T-helper 2 cell treated with Interferon-gamma antibody and Interleukin-4, amounts not matched to agents 5 μg/mL and 100 μg/mL, for 36 hours (primary cell): ENCODE measurements around the gene CYSLTR2.
"Not testable (repeated sequence)": the region's sequence is repeated elsewhere in the genome, so short reads cannot be mapped to it uniquely, and the experiment has no call there.

Source experiments
- DNase-seq: peaks from one replicate; pipeline ENCODE4 v3.0.0; 2021; ENCODE audit warnings: low spot score
- H3K27ac Mint-ChIP-seq: one replicate; pipeline ENCODE4 v1.8.0; 2021; ENCODE audit warnings: mild to moderate bottlenecking, mixed read lengths
- H3K27me3 Mint-ChIP-seq: one replicate; pipeline ENCODE4 v1.8.0; 2021; ENCODE audit warnings: low read depth, mixed read lengths
- H3K36me3 Mint-ChIP-seq: one replicate; pipeline ENCODE4 v1.8.0; 2021; ENCODE audit warnings: low read depth, mixed read lengths
- H3K4me1 Mint-ChIP-seq: one replicate; pipeline ENCODE4 v1.8.0; 2021; ENCODE audit warnings: low read depth, mixed read lengths
- H3K4me3 Mint-ChIP-seq: one replicate; pipeline ENCODE4 v1.8.0; 2022; ENCODE audit warnings: mild to moderate bottlenecking, moderate library complexity, mixed read lengths
- H3K9me3 Mint-ChIP-seq: one replicate; pipeline ENCODE4 v1.8.0; 2021; ENCODE audit warnings: mixed read lengths

Gene CYSLTR2

DNA sequence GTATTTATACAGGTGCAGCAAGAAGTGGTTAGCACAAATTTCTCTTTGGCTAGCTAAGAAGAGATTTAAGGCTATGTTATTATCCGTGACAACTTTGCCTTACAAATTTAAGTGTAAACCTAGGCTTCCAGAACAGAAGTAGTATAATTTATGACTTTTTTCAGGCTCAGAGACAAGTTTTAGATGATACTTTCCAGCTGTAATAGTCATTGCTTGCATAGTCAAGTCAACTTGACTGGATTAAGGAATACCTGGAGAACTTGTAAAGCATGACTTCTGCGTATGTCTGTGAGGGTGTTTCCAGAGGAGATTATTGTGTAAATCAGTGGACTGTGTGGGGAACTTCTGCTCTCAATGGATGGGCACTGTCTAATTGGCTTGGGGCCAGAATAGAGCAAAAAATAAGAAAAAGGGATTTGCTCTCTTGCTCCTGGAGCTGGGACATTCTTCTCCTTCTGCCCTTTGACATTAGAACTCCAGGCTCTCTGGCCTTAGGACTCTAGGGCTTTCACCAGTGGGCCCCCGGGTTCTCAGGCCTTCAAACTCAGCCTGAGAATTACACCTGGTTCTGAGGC is 33.0 kb downstream of the CYSLTR2 start:
- Mint-ChIP-seq H3K4me1 (no peaks in the 10 kb centered on the region), H3K9me3 (peaks cover 17% of the 10 kb centered on the region), H3K27ac (no peak overlapping the region), H3K36me3 (peaks cover 4% of the 10 kb centered on the region), H3K27me3 (no peaks in the 10 kb centered on the region), H3K4me3 (no peak overlapping the region)
- no peak for DNase-seq

DNA sequence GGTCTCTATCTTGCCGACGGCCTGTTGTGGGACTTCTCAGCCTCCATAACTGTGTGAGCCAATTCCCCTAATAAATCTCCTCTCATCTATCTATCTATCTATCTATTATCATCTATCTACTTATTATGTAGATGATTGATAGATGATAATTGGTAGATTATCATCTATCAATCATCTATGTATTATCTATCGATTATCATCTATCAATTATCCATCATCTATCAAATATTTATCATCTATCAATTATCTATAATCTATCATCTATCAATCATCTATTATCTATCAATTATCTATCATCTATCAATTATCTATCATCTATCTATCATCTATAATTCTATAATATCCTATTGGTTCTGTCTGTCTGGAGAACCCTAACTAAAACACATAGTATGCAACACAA is 33.5 kb downstream of the CYSLTR2 start:
- H3K4me1 Mint-ChIP-seq: no peaks in the 10 kb centered on the region
- no peak for DNase-seq
- H3K36me3 Mint-ChIP-seq: peaks cover 4% of the 10 kb centered on the region
- H3K4me3 Mint-ChIP-seq: no peak overlapping the region
- H3K9me3 Mint-ChIP-seq: peaks cover 17% of the 10 kb centered on the region
- no peak overlapping the region for H3K27ac Mint-ChIP-seq
- no peaks in the 10 kb centered on the region for H3K27me3 Mint-ChIP-seq

GRCh38 chr13:48693998-48694397 is 40.3 kb downstream of the CYSLTR2 start:
- no peaks in the 10 kb centered on the region for H3K4me1 Mint-ChIP-seq
- H3K36me3 Mint-ChIP-seq: peaks cover 5% of the 10 kb centered on the region
- H3K4me3 Mint-ChIP-seq: no peak overlapping the region
- H3K27ac Mint-ChIP-seq: no peak overlapping the region
- H3K9me3 Mint-ChIP-seq: peaks cover 12% of the 10 kb centered on the region
- H3K27me3 Mint-ChIP-seq: no peaks in the 10 kb centered on the region
- DNase-seq: no peak

- DNase-seq: no peak
- Mint-ChIP-seq H3K4me3 (no peak overlapping the region), H3K36me3 (peaks cover 4% of the 10 kb centered on the region), H3K4me1 (no peaks in the 10 kb centered on the region), H3K27me3 (no peaks in the 10 kb centered on the region), H3K9me3 (peaks cover 5% of the 10 kb centered on the region), H3K27ac (no peak overlapping the region)
These were observed 42.0 kb downstream of the CYSLTR2 start for GRCh38 chr13:48695776-48696175.

DNA sequence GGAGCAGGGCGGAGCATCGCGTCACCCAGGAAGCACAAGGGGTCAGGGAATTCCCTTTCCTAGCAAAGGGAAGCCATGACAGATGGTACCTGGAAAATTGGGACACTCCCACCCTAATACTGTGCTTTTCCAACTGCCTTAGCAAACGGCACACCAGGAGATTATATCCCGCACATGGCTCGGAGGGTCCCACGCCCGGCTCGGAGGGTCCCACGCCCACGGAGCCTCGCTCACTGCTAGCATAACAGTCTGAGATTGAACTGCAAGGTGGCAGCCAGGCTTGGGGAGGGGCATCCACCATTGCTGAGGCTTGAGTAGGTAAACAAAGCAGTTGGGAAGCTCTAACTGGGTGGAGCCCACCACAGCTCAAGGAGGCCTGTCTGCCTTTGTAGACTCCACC is 42.9 kb downstream of the CYSLTR2 start:
- H3K27me3 Mint-ChIP-seq, DNase-seq, H3K27ac Mint-ChIP-seq, H3K36me3 Mint-ChIP-seq, H3K4me3 Mint-ChIP-seq, H3K4me1 Mint-ChIP-seq, H3K9me3 Mint-ChIP-seq: not testable (repeated sequence)

GRCh38 chr13:48707405-48707804 is 53.7 kb downstream of the CYSLTR2 start:
- no peak overlapping the region for H3K4me3 Mint-ChIP-seq
- no peak for DNase-seq
- H3K9me3 Mint-ChIP-seq: peaks cover 25% of the 10 kb centered on the region
- H3K36me3 Mint-ChIP-seq: peaks cover 1% of the 10 kb centered on the region
- H3K4me1 Mint-ChIP-seq: no peaks in the 10 kb centered on the region
- no peaks in the 10 kb centered on the region for H3K27me3 Mint-ChIP-seq
- H3K27ac Mint-ChIP-seq: no peak overlapping the region

DNA sequence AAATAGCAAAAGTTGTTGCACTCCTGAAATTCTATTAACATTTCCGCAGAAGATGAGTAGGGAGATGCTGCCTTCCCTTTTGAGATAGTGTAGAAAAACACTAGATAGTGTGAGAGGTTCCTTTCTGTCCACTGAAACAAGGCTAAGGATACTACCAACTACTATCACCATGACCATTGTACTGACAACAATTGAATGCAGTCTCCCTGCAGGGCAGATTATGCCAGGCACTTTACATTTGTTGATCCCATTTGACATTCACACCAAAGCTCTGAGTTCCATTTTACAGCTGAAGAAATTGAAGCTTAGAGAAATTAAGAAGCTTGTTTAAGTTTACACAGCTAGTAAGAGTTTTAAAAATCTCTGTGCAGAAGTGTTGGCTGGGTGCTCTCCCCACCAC is 55.0 kb downstream of the CYSLTR2 start:
- Mint-ChIP-seq H3K4me3 (no peak overlapping the region), H3K36me3 (peaks cover 1% of the 10 kb centered on the region), H3K27ac (no peak overlapping the region), H3K9me3 (peaks cover 27% of the 10 kb centered on the region), H3K4me1 (no peaks in the 10 kb centered on the region), H3K27me3 (no peaks in the 10 kb centered on the region)
- DNase-seq: no peak

DNA sequence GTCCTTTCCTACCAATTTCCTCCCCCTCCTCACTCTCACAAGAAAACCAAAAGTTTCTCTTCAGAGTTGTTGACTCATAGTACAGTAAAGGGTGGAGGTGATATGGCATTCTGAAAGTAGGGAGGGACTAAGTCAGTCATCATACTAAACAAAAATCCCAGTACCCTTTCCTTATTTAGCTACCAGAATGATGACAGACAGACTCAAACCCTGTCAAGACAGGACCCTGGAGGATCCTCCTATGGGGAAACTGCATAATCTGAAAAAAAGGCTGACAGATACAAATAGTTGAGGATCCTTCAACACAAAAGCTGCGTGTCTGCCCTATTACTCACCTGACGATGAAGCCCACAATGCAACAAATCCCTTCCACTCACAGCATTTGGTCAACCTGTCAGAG is 55.5 kb downstream of the CYSLTR2 start:
- Mint-ChIP-seq H3K27ac (no peak overlapping the region), H3K27me3 (no peaks in the 10 kb centered on the region), H3K36me3 (peaks cover 1% of the 10 kb centered on the region), H3K4me3 (no peak overlapping the region), H3K9me3 (peaks cover 30% of the 10 kb centered on the region), H3K4me1 (no peaks in the 10 kb centered on the region)
- no peak for DNase-seq

GRCh38 chr13:48710160-48710559 is 56.4 kb downstream of the CYSLTR2 start:
- Mint-ChIP-seq H3K27me3 (no peaks in the 10 kb centered on the region), H3K4me3 (no peak overlapping the region), H3K9me3 (peaks cover 20% of the 10 kb centered on the region), H3K36me3 (no peaks in the 10 kb centered on the region), H3K4me1 (no peaks in the 10 kb centered on the region), H3K27ac (no peak overlapping the region)
- no peak for DNase-seq

DNA sequence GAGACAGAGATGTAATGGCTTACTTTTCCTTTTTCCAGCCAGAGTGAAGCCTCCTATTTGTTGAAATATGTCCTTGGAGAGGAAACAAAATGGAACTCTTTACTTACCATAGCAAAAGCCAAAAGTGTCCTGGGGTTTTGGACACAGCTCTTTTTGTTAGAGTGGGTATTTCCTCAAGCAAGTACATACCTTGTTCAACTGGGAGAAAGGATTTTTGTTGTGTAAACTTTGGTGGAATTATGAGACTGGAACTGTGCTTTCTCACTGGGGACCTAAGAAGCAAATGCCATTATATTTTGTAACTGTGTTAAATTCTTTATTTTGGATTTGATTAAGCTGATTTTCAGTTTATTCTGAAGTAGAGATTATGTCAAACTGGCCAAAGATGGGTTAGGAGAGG is 58.4 kb downstream of the CYSLTR2 start:
- peaks cover 29% of the 10 kb centered on the region for H3K9me3 Mint-ChIP-seq
- H3K4me3 Mint-ChIP-seq: no peak overlapping the region
- H3K4me1 Mint-ChIP-seq: no peaks in the 10 kb centered on the region
- H3K27me3 Mint-ChIP-seq: no peaks in the 10 kb centered on the region
- no peak overlapping the region for H3K27ac Mint-ChIP-seq
- peaks cover 3% of the 10 kb centered on the region for H3K36me3 Mint-ChIP-seq
- DNase-seq: no peak

DNA sequence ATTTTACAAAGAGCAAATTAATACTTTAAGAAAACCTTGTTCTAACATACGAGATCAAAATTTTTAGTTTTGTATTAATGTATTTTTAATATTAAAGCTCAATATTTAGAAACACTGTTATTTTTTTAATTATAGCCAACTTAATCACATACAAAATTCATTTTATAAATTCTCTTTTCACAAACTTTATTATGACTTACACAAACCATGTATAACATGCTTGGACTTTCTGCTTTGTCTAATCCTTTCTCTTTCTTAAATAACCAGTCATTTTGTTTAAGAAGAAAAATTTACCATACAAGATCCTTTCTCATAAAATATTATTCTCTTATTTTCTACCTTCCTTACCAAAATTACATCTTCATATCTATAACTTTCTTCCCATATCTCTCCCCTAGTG is 62.2 kb downstream of the CYSLTR2 start:
- H3K27me3 Mint-ChIP-seq: no peaks in the 10 kb centered on the region
- H3K27ac Mint-ChIP-seq: no peak overlapping the region
- peaks cover 42% of the 10 kb centered on the region for H3K9me3 Mint-ChIP-seq
- DNase-seq: no peak
- no peak overlapping the region for H3K4me3 Mint-ChIP-seq
- peaks cover 3% of the 10 kb centered on the region for H3K36me3 Mint-ChIP-seq
- H3K4me1 Mint-ChIP-seq: no peaks in the 10 kb centered on the region

DNA sequence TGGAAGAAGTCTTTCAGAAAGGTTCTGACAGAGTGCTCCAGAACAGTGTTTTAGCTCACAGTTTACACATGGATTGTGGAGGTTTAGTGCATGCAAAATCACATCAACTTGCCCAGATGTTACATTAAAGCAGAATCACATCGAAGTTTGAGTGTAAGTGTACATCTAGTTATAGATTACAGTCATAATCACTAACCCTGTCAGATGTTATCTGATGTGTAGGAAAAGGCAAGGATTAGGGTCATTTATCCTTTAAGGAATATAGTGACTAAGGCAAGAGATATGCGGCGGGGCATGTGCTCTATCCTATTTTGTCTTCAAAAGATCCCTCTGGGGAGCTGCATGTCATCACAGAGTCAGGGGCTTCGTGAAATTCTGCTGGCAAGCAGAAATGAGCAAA is 66.9 kb downstream of the CYSLTR2 start:
- Mint-ChIP-seq H3K27ac (no peak overlapping the region), H3K36me3 (peaks cover under 1% of the 10 kb centered on the region), H3K27me3 (no peaks in the 10 kb centered on the region), H3K4me3 (no peak overlapping the region), H3K9me3 (peaks cover 31% of the 10 kb centered on the region), H3K4me1 (no peaks in the 10 kb centered on the region)
- DNase-seq: no peak

DNA sequence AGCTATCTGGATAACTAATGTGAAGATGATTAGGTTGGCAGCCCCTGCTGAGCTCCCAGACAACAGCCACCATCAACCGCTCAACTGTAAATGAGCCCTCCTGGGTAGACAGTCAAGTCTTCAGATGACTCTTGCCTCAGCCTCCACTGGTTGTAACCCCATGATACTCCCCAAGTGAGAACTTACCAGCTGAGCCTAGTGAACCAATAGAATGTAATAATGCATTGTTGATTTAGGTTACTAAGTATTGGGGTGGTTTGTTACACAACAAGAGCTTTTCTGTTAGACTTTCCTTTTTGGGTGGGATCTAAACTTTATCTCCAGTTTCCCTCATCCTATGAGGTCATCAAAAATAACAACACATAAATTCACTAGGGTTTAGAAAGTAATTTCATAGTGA is 69.4 kb downstream of the CYSLTR2 start:
- Mint-ChIP-seq H3K27me3 (no peaks in the 10 kb centered on the region), H3K4me3 (no peak overlapping the region), H3K9me3 (peaks cover 11% of the 10 kb centered on the region), H3K27ac (no peak overlapping the region), H3K4me1 (no peaks in the 10 kb centered on the region), H3K36me3 (no peaks in the 10 kb centered on the region)
- DNase-seq: no peak

- Mint-ChIP-seq H3K27ac (no peak overlapping the region), H3K4me3 (no peak overlapping the region), H3K4me1 (no peaks in the 10 kb centered on the region), H3K36me3 (no peaks in the 10 kb centered on the region), H3K9me3 (peaks cover 8% of the 10 kb centered on the region), H3K27me3 (no peaks in the 10 kb centered on the region)
- no peak for DNase-seq
These were observed 71.5 kb downstream of the CYSLTR2 start for GRCh38 chr13:48725271-48725670.

DNA sequence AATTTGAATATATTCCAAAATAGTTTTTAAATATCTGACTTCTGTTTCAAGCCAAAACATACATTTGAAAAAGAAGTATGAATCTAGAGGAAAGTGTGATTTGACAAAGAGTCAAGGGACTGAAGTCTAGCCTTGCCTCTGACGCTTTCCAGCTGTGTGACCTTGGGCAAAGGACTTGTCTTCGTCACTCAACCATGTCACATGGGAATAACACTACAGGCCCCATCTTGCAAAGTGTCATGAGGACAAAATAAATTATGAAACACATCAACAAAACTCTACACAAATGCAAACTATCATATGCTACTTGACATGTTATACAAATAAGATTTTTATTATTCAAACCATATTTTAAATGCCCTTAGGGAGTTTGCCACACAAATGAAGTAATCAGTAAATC is 73.0 kb downstream of the CYSLTR2 start:
- Mint-ChIP-seq H3K27ac (no peak overlapping the region), H3K36me3 (no peaks in the 10 kb centered on the region), H3K4me3 (no peak overlapping the region), H3K4me1 (peaks cover 2% of the 10 kb centered on the region), H3K27me3 (no peaks in the 10 kb centered on the region), H3K9me3 (peaks cover 8% of the 10 kb centered on the region)
- DNase-seq: no peak
